Stimulated activated CD8-positive, alpha-beta memory T cell treated with anti-CD3 and anti-CD28 coated beads, Interleukin-4, amount 100 ng/mL, for 1 hour (primary cell): ENCODE measurements around the gene CXCL1.
"Not testable (repeated sequence)": the region's sequence is repeated elsewhere in the genome, so short reads cannot be mapped to it uniquely, and the experiment has no call there.

Experiments used
- DNase-seq, 2 donors: peaks; one replicate each; pipeline ENCODE4 v3.0.0-alpha.2; 2020; ENCODE audit warnings: low read depth in 2 of 2, low spot score in 1 of 2

The CXCL1 gene

DNA sequence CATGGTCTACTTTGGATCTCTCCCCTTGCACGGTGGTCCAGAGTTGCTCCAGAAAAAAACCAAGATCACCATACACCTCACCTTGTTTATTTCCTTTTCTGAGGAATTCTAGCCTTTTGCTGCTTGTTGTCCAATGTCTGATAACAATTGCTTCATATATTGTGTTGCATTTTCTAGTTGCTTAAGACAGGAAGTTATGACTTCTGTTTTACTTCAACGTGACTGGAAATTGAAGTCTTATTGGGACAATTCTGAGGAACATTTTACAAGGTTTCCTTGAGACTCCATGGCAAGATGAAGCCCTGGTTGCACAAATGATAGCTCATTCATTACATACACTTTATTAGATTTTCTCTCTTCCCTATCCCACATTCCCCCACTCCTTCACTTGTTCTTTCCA lies 5.2 kb downstream of the CXCL1 start:
- DNase-seq = no peak

DNA sequence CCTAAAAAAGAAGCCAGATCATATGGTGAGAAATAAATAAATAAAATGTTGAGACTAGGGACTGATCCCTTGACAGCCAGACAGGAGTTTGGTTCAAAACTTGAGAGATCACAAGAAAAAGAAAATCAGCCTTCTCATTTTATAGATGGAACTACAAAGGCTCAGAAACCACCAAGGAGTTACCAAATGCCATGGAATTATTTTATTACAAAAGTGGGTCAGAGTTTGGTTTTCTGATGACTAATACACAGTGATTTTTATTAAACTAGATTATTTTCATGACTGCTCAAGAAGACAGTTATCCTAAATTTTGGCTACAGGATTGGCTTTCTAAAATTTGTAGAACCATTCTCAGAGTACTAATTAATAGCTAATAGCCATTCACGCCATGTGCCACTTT lies 6.2 kb downstream of the CXCL1 start:
- DNase-seq = no peak

DNA sequence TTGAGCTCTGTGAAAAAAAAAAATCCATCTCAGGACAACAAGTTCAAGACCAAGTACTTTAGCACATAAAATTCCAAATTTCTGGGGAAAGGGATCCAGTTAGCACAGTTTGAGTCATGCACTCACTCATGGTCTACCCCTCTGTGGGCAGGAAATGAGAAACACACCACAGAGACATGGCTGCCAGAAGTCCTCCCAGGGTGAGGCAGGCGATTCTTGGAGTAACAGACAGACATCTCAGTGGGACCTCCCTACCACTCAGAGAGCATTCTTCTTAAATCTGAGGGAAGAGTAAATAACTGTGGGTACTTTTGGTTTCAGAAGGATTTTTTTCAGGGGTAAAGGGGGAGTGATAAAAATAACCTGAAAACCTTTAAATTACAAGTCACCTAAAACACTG lies 14.1 kb downstream of the CXCL1 start:
- DNase-seq = no peak

DNA sequence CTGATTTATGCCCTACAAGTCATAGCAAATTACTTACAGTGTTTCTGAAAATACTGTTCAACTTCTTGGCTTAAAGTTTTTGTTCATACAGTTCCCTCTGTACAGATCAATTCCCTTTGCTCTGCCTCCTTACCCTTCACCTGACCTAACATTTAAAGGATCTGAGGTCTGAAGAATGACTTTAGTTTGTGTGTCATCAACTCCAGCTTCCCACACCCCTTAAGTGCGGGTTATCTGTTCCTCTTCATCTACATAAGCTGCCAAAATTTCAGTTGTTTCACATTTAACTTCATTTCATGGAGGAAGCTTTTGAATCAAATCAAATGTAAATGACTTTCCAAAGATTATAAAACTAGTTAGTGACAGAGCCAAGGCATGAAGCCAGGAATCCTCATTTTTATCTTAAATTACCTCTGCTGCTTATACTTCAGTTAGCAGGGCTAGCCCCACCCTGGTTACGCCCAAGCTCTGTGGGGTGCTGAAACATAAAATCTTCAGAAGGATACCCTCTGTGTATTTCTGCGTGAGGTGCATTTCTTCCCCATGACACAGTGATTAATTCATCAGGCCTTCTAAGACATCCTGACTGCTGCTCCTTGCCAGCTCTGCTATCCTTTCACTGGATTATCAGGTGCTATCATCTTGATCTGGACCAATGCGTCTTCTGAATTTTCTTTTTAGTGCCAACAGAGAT lies 16.5 kb downstream of the CXCL1 start:
- DNase-seq = no peak

DNA sequence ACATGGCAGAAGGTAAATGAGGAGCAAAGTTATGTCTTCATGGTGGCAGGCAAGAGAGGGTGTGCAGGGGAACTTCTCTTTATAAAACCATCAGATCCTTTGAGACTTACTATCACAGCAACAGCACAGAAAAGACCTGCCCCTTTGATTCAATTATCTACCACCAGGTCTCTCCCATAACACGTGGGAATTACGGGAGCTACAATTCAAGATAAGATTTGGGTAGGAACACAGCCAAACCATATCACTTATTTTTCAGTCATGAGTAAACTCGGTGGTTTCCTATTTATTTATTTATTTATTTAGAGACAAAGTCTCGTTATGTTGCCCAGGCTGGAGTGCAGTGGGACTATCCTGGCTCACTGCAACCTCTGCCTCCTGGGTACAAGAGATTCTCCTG lies 22.1 kb downstream of the CXCL1 start:
- no peak for DNase-seq

DNA sequence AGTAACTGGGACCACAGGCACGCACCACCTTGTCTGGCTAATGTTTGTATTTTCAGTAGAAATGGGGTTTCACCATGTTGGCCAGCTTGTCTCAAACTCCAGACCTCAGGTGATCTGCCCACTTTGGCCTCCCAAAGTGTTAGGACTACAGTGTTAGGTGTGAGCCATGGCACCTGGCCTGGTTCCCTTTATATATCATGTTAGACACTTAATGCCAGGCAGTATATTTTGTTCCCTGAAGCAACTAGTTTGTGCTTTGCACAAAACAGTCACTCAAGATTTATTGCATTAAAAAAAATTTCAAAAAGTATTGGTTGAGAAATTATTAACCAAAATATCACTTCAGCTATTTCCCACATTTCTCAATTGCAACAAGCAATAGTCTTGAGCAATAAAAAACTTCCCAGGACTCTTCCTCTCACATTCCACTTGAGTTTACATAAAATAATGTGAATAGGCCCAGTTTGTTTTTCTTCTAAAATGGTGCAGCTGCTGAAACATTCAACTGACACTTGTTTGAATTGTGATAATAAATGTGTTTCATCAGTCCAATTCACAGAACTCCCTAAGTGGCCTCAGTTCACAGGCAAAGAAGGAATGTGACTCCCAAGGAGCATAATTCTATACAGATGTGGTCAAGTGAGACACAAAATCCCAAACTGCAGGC lies 22.7 kb downstream of the CXCL1 start:
- no peak for DNase-seq

DNA sequence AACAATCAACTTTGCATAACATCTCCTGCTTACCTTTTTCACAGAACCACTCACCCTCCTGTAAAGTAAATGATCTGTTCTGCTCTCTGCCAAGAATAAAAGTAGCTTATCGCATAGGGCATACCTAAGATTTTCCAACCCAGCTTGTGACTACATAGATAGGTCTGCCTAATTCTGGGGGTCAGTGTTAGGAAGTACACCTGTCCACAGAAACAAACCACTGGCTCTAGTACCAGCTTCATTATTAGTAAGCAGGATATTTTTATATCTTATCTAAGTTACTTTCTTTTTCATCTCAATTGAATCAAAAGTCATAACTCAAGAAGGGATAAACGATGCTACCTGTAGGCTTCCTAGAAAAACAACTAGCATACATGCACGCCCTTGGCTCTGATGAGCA lies 23.8 kb downstream of the CXCL1 start:
- DNase-seq = no peak

DNA sequence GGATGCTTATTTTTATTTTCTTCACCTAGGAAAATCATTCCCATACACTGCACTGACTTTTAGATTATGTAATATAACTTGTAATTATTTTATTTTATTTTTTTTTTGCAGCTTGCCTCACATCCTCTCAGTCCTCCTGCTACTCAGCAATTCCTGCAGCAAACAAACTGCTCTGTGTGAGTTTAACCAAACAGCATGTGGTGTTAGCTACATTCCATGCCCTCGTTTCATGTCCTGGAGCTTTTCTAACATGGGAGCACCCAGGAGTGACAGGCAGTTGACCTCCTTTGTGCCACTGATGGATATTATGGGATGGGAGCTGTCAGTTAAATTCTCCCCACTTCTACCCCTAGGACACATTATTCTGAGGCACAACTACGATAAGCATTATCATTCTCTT lies 24.8 kb downstream of the CXCL1 start:
- no peak for DNase-seq

DNA sequence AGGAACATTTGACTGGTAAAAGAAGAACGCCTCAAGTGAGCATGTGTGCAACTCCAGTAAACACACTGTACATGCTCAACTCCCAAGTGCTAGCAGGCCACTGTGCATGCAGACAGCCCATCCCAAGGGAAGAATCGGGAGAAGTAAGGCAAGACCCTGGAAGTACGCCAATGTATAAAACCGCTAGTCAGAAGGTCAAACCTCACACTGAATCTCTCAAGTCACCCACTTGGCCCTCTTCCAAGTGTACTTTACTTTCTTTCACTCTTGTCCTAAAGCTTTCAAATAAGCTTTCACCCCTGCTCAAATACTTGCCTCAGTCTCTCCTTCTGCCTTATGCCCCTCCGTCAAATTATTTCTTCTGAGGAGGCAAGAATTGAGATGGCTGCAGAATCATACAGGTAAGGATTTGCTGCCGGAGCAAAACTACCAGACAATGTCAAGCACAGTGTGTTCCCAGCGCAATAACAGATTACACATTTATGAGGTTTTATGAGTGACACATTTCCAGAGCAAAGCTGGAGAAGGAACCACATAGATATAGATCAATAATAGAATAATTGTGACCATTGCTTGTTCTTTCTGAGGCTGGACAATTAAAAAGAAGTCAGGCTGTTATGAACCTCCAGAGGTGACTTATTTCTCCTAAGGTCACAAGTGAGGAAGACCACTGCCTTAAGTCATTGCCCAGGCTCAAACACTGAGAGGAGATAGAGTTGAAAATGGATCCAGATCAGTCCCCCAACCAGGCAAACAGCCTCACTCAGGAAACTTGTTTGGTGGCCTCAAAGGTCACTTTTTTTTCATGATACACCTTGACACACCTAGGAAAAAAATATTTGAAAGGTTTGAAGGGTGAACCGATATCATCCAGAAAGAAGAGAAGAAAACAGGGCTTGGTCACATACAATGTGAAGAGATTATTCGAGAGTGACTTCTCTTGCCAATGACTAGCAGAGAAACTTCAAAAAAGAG lies 26.3 kb downstream of the CXCL1 start:
- DNase-seq = no peak

DNA sequence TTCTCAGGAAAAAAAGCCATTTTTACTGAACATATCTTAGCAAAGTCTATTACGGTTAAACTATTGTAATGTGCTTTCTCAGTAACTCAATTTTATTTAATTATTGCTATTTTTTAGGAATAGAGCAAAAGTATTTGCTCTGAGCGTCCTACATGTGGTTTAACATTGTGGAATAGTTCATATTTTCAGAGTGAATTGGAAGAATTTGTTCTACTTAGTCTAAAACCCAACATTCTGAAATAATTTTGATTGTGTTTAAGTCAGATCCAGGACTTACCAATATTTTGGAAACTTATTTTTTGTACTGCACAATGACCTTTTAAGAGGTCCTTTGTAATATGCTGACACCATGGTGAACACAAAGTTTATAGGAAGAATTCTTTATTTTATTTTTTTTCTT lies 27.2 kb downstream of the CXCL1 start:
- DNase-seq = no peak

DNA sequence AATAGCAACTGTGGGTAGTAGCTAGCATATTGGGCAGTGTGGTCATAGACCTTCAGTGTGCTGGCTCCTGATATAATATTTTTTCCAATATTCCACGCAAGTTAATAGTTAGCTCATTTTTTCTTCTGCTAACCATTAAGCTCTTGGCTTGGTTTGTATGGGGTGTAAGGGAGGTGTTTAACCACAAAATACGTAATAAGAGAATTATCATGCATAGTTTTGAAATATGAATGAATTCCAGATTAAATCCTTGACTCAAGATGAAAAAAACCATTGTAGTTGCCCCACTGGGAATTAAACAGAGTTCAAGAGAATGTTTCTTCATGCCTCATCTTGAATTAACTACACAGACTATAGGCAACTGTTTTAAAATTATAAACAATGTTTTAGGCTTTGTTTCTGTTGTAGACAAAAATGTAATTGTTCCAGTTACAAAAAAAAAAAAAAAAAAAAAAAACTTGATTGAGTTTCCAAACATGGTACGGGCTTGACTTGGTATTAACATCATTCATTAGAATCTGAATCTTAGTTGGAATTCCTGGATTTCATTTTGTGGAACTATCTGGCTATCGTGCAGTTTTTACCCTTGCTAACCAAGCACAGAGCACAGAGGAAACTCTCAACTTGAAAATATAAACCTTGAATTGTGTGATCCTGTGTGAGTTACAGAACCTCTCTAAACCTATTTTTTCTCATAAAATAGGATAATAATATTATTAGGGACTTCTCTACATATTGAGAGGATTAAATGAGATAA lies 28.4 kb downstream of the CXCL1 start:
- DNase-seq = no peak

DNA sequence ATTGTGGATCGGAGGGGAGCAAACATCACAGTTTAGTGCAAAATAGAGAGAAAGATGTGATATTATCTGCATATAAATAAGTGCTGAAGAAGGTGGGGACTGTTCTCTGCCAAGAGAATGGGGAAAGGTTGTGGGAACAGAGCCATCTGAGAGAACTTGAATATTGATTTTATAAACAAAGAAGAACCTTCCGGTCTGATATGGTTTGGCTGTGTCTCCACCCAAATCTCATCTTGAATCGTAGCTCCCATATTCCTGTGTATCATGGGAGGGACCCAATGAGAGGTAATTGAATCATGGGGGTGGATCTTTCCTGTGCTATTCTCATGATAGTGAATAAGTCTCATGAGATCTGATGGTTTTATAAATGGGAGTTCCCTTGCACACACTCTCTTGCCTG lies 30.1 kb downstream of the CXCL1 start:
- DNase-seq = not testable (repeated sequence)

DNA sequence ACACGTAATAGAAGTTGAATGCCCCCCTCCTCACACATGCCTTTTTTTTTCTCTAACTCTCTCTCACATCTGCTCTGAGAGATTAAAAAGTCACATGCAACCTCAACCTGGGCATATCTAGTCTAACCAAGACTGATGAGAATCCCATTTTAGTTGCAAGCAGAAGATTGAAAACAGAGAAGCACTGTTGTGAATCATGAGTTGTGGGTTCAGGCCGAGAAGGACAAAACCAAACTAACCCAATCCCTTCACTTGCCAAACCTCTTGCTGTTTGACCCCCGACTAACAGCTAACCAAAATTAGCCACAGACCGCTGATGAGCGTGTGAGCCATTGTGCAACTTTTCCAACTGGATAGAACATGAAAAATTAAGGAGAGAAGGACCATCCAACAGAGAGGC lies 31.8 kb downstream of the CXCL1 start:
- no peak for DNase-seq

DNA sequence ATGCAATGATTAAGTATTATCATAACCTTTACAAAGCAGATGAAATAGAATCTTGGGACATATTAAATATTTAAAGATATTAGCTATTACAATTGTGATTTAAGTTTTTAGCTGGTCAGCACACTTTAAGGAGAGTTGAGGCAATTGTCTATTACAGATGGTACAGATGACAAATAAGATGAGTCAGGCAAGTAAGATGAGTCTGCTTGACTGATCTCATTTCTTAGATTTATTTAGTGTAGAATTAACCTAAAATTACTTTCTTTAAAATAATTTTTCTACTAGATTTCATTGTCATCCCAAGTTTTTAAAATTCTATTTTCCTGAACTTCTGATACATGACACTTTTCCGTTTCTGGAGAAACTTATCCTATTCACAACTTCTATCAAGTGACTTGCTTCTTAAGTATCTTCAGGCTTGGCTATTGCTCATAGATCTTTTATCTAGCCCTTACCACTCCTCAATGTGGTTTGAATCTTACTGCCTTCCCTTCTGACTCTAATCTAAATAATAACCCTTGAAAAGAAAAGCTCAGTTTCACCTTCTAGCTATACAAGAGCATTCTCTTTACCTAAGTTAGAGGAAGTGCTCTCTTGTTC lies 32.9 kb downstream of the CXCL1 start:
- no peak for DNase-seq

DNA sequence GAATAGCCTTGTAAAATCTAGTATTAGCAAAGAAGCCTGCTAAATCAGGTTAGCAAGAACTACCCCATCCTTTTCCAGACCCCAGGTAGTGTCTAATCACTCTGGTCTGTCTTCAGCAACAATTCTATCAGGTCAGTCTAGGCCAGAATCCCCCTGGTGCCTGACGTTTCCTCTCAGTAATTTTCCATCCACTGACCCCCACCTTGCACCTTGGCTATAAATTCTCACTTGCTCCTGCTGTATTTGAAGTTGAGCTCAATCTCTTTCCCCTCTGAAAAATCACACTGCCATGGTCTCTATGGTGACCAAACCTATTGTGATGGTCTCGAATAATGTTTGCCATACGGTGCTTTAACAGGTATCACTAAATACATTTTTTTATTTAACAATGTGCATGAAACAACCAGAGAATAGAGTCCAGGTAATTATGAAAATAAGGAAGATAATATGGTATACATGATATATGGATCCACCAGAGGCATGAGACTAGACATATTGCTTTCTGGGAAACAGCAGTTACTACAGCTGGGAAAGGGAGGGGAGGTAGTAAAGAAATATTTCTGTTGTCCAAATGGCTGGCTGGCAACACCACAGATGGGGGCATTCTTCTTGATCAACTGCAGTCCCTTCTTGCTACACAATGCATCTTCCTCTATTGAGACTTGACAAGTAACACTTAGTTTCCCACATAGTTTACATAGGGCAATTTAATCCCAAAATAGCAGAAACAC lies 33.8 kb downstream of the CXCL1 start:
- DNase-seq = no peak

DNA sequence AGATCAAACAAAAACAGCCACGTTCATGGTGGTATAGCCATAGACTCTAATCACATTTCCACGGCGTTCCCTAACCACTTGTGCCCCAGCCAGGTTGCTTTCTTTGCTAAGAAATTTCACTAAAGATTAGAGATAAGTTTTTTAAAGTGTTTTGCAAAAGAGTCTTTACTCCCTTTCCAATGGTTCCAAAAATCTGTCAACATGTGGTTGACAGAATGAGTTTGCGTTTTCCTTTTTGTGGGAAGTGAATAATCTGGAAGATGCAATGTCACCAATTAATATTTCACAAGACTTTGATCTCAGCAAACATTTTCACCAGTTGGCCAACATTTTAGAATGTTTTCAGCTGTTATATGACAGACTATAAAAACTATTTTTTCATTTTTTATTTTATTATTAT lies 35.3 kb downstream of the CXCL1 start:
- DNase-seq = no peak

DNA sequence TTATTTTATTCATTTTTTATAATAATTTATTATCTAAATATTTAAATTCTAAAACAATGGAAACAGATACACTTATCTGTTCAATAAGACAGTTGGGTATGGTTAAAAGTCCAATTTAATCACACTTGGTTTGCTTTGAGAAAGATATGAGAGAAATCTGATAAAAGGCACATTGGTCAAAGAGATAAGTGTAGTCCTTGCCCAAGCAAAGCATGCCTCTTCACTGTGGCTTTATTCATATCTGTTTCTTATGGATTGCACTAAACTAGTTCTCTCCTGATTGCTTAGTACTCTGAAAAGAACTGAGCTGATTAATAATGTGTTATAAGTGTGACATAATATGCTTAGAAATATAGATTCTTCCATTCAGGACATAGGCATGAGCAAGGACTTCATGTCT lies 39.8 kb downstream of the CXCL1 start:
- DNase-seq = no peak

DNA sequence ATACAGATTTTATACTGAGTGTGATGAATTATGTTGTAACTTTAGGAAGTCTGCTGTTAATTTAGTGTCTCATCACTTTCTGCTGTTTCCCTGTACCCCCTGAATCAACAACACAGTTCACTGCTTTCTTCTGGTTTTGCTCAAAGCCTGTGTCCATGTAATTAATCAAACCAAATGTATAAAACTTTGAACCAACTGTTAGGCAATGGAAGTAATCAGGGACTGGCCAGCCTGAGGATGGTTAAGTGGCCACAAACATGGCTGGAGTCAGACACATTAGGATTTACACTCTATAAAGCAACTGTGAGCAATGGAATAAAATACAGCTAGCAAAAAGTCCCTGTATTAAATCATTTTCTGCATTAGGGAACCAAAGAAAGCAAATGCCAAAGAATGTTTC lies 42.6 kb downstream of the CXCL1 start:
- DNase-seq = no peak

DNA sequence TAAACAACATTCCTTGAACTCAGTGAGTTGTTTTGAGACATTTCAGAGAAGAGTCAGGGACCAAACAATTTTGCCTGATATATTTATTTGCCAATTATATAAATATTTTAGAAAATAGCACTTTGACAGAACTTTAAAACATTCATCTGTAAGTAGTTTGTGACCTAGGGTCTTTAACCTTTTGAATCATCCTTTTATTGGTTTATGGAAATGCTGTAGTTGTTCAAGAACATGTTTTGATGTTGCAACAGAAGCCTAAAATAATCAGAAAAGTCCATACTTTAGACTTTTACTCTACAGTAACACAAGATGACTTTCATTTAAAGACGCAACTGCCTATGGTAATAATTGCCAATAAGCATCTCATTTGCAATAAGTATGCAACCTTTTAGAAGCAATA lies 43.0 kb downstream of the CXCL1 start:
- DNase-seq = no peak

DNA sequence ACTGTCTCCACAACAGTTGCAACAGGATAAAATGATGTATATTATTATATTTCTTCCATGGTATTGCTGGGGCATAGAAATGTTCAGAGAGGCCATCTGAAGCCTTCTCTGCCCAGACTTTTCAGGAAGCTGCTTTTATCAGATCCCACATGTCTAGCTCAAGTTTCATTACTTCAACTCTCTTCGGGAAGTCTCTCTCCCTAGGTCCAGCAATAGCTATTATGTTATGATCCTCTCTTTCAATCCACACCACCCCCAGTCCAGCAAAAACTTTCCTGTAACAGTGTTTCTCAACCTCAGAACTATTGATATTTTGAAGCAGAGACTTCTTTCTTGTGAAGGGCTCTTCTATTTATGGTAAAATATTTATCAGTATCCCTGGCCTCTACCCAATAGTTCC lies 44.9 kb downstream of the CXCL1 start:
- DNase-seq = no peak
